Panc1 (cell line): ENCODE results near the gene KRT2. TPM values are rescaled to one million over a fixed set of nuclear protein-coding genes. Genes with fewer than 3 reads are reported as not detected.

ENCODE experiments used
- ATAC-seq: fragments of 200-7000 bp; cut with Tn5 transposase; 2 replicates; pipeline ENCODE4 v1.9.1; 2020; ENCODE audit warnings: mild to moderate bottlenecking, moderate library complexity
- BruUV-seq: library from RNA; stranded (reverse); fragments of 400-500 nt; replicated peaks from 2 replicates; lab custom pipeline; 2021; lab: Mats Ljungman, UMichigan
- CTCF ChIA-PET: fragments of 300-600 bp; sonication (Branson Sonifier 250); formaldehyde crosslinking; loops from one replicate; lab custom pipeline; 2022; ENCODE audit warnings: antibody characterized with exemption; lab: Charles Lee
- POLR2A ChIA-PET: fragments of 300-600 bp; sonication (Branson Sonifier 250); formaldehyde crosslinking; loops from one replicate; lab custom pipeline; 2022; ENCODE audit warnings: antibody characterized with exemption; lab: Charles Lee
- DNase-seq: peaks from one replicate; pipeline ENCODE4 v3.0.0-alpha.2; 2010; ENCODE audit warnings: low read depth, low spot score
- H3K27ac ChIP-seq: 2 replicates; pipeline ENCODE4 v1.5.1; 2011; ENCODE audit warnings: mild to moderate bottlenecking, low read length, inconsistent platforms
- H3K27me3 ChIP-seq: fragments of 200-500 bp; sonication (Bioruptor generic); 2 replicates; pipeline ENCODE4 v1.6.0; 2014; ENCODE audit warnings: low read length, inconsistent platforms; ENCODE audit not compliant: control insufficient read depth, insufficient read depth
- H3K36me3 ChIP-seq: fragments of 200-500 bp; sonication (Bioruptor generic); 2 replicates; pipeline ENCODE4 v1.5.1; 2014; ENCODE audit warnings: inconsistent platforms, mild to moderate bottlenecking, low read length, moderate library complexity; ENCODE audit not compliant: control insufficient read depth, insufficient read depth
- H3K4me1 ChIP-seq: 2 replicates; pipeline ENCODE4 v1.5.1; 2011; ENCODE audit warnings: inconsistent platforms, mild to moderate bottlenecking, low read length, moderate library complexity; ENCODE audit not compliant: control insufficient read depth, insufficient read depth
- H3K4me3 ChIP-seq, 2 experiments: 2 replicates each; pipeline ENCODE4 v1.5.1; 2011 to 2012; ENCODE audit warnings: low read depth in 2 of 2, low read length in 2 of 2, mild to moderate bottlenecking in 2 of 2, inconsistent platforms in 1 of 2, moderate library complexity in 1 of 2
- H3K9me3 ChIP-seq: fragments of 200-500 bp; sonication (Bioruptor generic); 2 replicates; pipeline ENCODE4 v1.5.1; 2014; ENCODE audit warnings: low read depth, mild to moderate bottlenecking, inconsistent platforms, low read length, moderate library complexity; ENCODE audit not compliant: control insufficient read depth, insufficient read depth
- CTCF ChIP-seq: fragments of 450-650 bp; IDR thresholded peaks from 2 replicates; pipeline ENCODE4 v1.5.1; 2017; ENCODE audit warnings: mild to moderate bottlenecking
- POLR2AphosphoS5 ChIP-seq: IDR thresholded peaks from 2 replicates; pipeline ENCODE4 v1.6.1; 2012; ENCODE audit warnings: mild to moderate bottlenecking, low read depth, low read length, moderate library complexity
- REST ChIP-seq, 2 experiments: IDR thresholded peaks; 2 replicates each; pipeline ENCODE4 v1.6.1; 2011 to 2012; ENCODE audit warnings: low read depth in 2 of 2, control low read depth in 1 of 2, low read length in 1 of 2, mild to moderate bottlenecking in 1 of 2, moderate library complexity in 1 of 2; ENCODE audit not compliant: insufficient read depth in 1 of 2
- SIN3A ChIP-seq: IDR thresholded peaks from 2 replicates; pipeline ENCODE4 v1.6.1; 2012; ENCODE audit warnings: low read depth, mild to moderate bottlenecking, low read length, moderate library complexity, borderline replicate concordance; ENCODE audit not compliant: insufficient read depth
- TCF7L2 ChIP-seq: IDR thresholded peaks from 2 replicates; pipeline ENCODE4 v1.6.1; 2011; ENCODE audit warnings: mild to moderate bottlenecking, low read depth, low read length, inconsistent platforms
- in situ Hi-C: cut with HindIII; loops from 2 replicates; pipeline ENCODE4 v1.10.0; 2016; ENCODE audit warnings: low sequenced_read_pairs, low pct_unique_long_range_greater_than_20kb
- intact Hi-C: fragments of 100-400 bp; cut with micrococcal nuclease; formaldehyde crosslinking; loops from one replicate; pipeline ENCODE4 v1.10.0; 2022; ENCODE audit not compliant: unreplicated experiment
- total RNA-seq: library from RNA; stranded (reverse); gene quantifications from one replicate; pipeline ENCODE4 v1.2.1, GENCODE V29; 2021; ENCODE audit not compliant: unreplicated experiment

Gene KRT2
- total RNA-seq, 1 experiment from 2014 or later, result 0.33 TPM

- TF ChIP-seq REST (IDR thresholded peaks at IDR 0.05; ENCODE audit: insufficient read depth in 1 of 2, low read depth in 2 of 2, low read length in 1 of 2) (no peak), CTCF (no peak), POLR2AphosphoS5 (no peak)
- intact Hi-C loops, result no loop called here
- ATAC-seq (no peak), DNase-seq (no peak)
- Histone ChIP-seq H3K4me3 (no peak overlapping the region), H3K27ac (no peak overlapping the region), H3K9me3 (no peaks in the 10 kb centered on the region), H3K4me1 (no peaks in the 10 kb centered on the region), H3K27me3 (peaks cover 28% of the 10 kb centered on the region), H3K36me3 (no peaks in the 10 kb centered on the region; the same call in 1 of the 2 replicates)
- no TSS peak for BruUV-seq
- ChIA-PET CTCF (no interaction called here), POLR2A (interaction anchor here (0.5 kb wide), 1 partner anchor 756 kb away, joined by 4 read pairs; no protein-coding TSS in a partner anchor)
- in situ Hi-C loops, result no loop called here
These were observed 21.2 kb upstream of the KRT2 start for GRCh38 chr12:52673217-52673616.

DNA sequence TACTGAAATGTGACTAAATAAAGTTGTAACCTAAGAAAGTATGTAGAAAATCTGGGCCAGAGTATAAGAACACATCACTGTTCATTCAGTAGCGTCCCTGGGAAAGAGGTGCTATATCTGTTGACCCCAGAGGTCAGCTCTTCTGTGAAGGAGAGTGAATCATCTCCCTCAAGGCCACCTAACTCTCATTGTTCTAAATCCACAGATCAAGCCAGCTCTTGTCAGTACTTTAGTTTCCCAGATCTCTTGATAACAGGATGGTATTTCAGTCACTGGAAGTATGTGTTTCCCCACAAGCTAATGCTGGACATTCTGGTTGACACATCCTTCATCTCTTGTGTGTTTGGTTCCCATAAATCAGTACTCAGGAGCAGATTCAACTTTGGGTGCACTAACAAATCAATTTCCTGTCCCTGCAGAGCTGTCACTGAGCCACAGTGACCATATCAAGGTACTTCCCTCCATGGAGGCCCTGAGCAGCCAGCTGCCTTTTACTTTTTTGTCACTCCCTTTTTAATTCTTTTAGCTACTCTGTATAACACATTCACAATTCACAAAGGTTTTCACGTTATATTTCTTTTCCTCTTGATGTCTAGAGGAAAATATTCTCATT, 20.4 kb upstream of the KRT2 start:
- Histone ChIP-seq H3K4me1 (no peaks in the 10 kb centered on the region), H3K9me3 (no peaks in the 10 kb centered on the region), H3K4me3 (no peak overlapping the region), H3K27me3 (peaks cover 26% of the 10 kb centered on the region), H3K36me3 (no peaks in the 10 kb centered on the region; the same call in 1 of the 2 replicates), H3K27ac (no peak overlapping the region)
- no TSS peak for BruUV-seq
- in situ Hi-C loops, result no loop called here
- DNase-seq (no peak), ATAC-seq (no peak)
- TF ChIP-seq TCF7L2 (no peak), REST (IDR thresholded peaks at IDR 0.05; ENCODE audit: insufficient read depth in 1 of 2, low read depth in 2 of 2, low read length in 1 of 2) (no peak), SIN3A (no peak), POLR2AphosphoS5 (no peak), CTCF (no peak)
- intact Hi-C loops, result no loop called here
- POLR2A ChIA-PET, result no interaction called here
- CTCF ChIA-PET, result no interaction called here
